Measurements from ENCODE around the gene ARRB1. TPM values are rescaled to one million over a fixed set of nuclear protein-coding genes. Genes with fewer than 3 reads are reported as not detected.

Gene ARRB1
- polyA plus RNA-seq, 2 of the 4 experiments (the other 2 are of a cell fraction), result 6.8 to 14.3 TPM

- Histone ChIP-seq H3K4me2 (peak overlapping the region; percentile 84), H3K4me3 (no peak overlapping the region), H3K9me3 (peaks cover 10% of the 10 kb centered on the region), H3K4me1 (peaks cover 22% of the 10 kb centered on the region), H3K27ac (peak overlapping the region; percentile 58 to 72; a peak in 4 of 6 replicates)
- FAIRE-seq, result no peak
- TF ChIP-seq BCL3 (IDR thresholded peaks at IDR 0.05) (no peak), RARB (CRISPR knock-in tag; IDR thresholded peaks at IDR 0.05) (no peak), MYC (IDR thresholded peaks at IDR 0.05; ENCODE audit: borderline replicate concordance, low read length) (no peak), HEYL (CRISPR knock-in tag; IDR thresholded peaks at IDR 0.05) (no peak), KDM1A (IDR thresholded peaks at IDR 0.05; ENCODE audit: low read depth) (no peak), BHLHE40 (IDR thresholded peaks at IDR 0.05; ENCODE audit: low read depth, low read length) (no peak), USF2 (IDR thresholded peaks at IDR 0.05) (no peak), FOSL2 (IDR thresholded peaks at IDR 0.05) (no peak), FOSL2 (CRISPR knock-in tag; IDR thresholded peaks at IDR 0.05) (no peak), TFCP2L1 (CRISPR knock-in tag; IDR thresholded peaks at IDR 0.05) (no peak), JUNB (IDR thresholded peaks at IDR 0.05) (no peak), HMGXB4 (CRISPR knock-in tag; IDR thresholded peaks at IDR 0.05; ENCODE audit: borderline replicate concordance) (no peak), CBX2 (IDR thresholded peaks at IDR 0.05; ENCODE audit: borderline replicate concordance, low read depth) (no peak), JUN (IDR thresholded peaks at IDR 0.05) (no peak), NR3C1 (IDR thresholded peaks at IDR 0.05) (no peak)
- WGBS (ENCODE audit: missing lambda C conversion rate), result 84% methylated on average over 8 of the region's 8 CpGs
- ATAC-seq, result no peak
- POLR2A ChIA-PET, result interaction anchor here (1.3 kb wide), 2 partner anchors 8 to 28 kb away, joined by 4 to 9 read pairs; no protein-coding TSS in a partner anchor
- CTCF ChIA-PET, result interaction anchor here (1.0 to 20.4 kb wide), 11 partner anchors 7 to 93 kb away, joined by 3 to 581 read pairs (median 5); partner anchors contain the start of gene ARRB1
- no peak for DNase-seq (ENCODE audit: low read depth in 1 of 2, low spot score in 1 of 2)
Observed at GRCh38 chr11:75373201-75373600, 21.7 kb upstream of the ARRB1 start.

GRCh38 chr11:75371949-75372876, 20.8 kb upstream of the ARRB1 start:
- H3K27ac ChIP-seq, result peak overlapping the region; percentile 72 to 84
- DNase-seq (ENCODE audit: low read depth in 1 of 2, low spot score in 1 of 2) (peak; percentile 73 to 96), FAIRE-seq (peak; percentile 88), ATAC-seq (peak; percentile 95 to 97)
- 11% methylated on average over 8 of the region's 8 CpGs for WGBS (ENCODE audit: missing lambda C conversion rate)
- CTCF ChIA-PET, result interaction anchor here (0.9 to 20.4 kb wide), 12 partner anchors 8 to 92 kb away, joined by 3 to 581 read pairs (median 5); no protein-coding TSS in a partner anchor
- H3K4me3 ChIP-seq, result peak overlapping the region; percentile 12; the same call in 1 of the 3 replicates
- H3K4me1 ChIP-seq, result peaks cover 19% of the 10 kb centered on the region
- H3K4me2 ChIP-seq, result peak overlapping the region; percentile 84
- POLR2A ChIA-PET, result interaction anchor here (1.3 kb wide), 2 partner anchors 9 to 29 kb away, joined by 4 to 9 read pairs; no protein-coding TSS in a partner anchor
- H3K9me3 ChIP-seq, result peaks cover 10% of the 10 kb centered on the region
- 0 out of 3 replicates have a peak, but pooled peaks have one; percentile 54 for TF ChIP-seq BCL3 (IDR thresholded peaks at IDR 0.05)
- TF ChIP-seq HDAC2 (IDR thresholded peaks at IDR 0.05), result no peak
- peak; percentile 93 for TF ChIP-seq GATA3 (IDR thresholded peaks at IDR 0.05; ENCODE audit: borderline replicate concordance)
- TF ChIP-seq HOXB5 (CRISPR knock-in tag; IDR thresholded peaks at IDR 0.05), result peak; percentile 77; the same call in 1 of the 2 replicates
- TF ChIP-seq TP53 (CRISPR knock-in tag; IDR thresholded peaks at IDR 0.05), result no peak
- peak; percentile 86 to 94; a peak in 4 of 5 replicates for TF ChIP-seq JUN (IDR thresholded peaks at IDR 0.05)
- no peak for TF ChIP-seq NFE2L2 (conservative IDR thresholded peaks at IDR 0.05; ENCODE audit: low read length)
- TF ChIP-seq ZNF302 (CRISPR knock-in tag; IDR thresholded peaks at IDR 0.05), result no peak
- no peak for TF ChIP-seq POLR2A (IDR thresholded peaks at IDR 0.05; ENCODE audit: low read length)
- TF ChIP-seq FOXS1 (CRISPR knock-in tag; IDR thresholded peaks at IDR 0.05), result 0 out of 2 replicates have a peak, but pooled peaks have one; percentile 50
- peak in 1 of 2 experiments; percentile 21; a peak in 1 of 5 replicates for TF ChIP-seq RAD21 (conservative IDR thresholded peaks at IDR 0.05 in 1 of 2, IDR thresholded peaks at IDR 0.05 in 1 of 2)
- no peak for TF ChIP-seq CHD2 (IDR thresholded peaks at IDR 0.05; ENCODE audit: low read length, partially characterized antibody)
- no peak for TF ChIP-seq HES2 (IDR thresholded peaks at IDR 0.05)
- TF ChIP-seq EP300 (IDR thresholded peaks at IDR 0.05), result peak; percentile 43 to 58; a peak in 2 of 5 replicates
- TF ChIP-seq MAFK (IDR thresholded peaks at IDR 0.05; ENCODE audit: partially characterized antibody), result peak; percentile 94
- peak; percentile 66; the same call in 1 of the 2 replicates for TF ChIP-seq PBX3 (IDR thresholded peaks at IDR 0.05)
- TF ChIP-seq ESRRA (IDR thresholded peaks at IDR 0.05; ENCODE audit: borderline replicate concordance, low read length), result no peak
- TF ChIP-seq ZC3H11A (IDR thresholded peaks at IDR 0.05), result no peak

Data from A549 (cell line).